ENCODE results near the gene DCTN3. TPM values are rescaled to one million over a fixed set of nuclear protein-coding genes. Genes with fewer than 3 reads are reported as not detected.
A peak's percentile ranks its signal among the peaks of the same experiment; 100 is the strongest.

Gene DCTN3
- total and polyA plus RNA-seq, 2 donors: 87.8 to 97.1 TPM

DNA sequence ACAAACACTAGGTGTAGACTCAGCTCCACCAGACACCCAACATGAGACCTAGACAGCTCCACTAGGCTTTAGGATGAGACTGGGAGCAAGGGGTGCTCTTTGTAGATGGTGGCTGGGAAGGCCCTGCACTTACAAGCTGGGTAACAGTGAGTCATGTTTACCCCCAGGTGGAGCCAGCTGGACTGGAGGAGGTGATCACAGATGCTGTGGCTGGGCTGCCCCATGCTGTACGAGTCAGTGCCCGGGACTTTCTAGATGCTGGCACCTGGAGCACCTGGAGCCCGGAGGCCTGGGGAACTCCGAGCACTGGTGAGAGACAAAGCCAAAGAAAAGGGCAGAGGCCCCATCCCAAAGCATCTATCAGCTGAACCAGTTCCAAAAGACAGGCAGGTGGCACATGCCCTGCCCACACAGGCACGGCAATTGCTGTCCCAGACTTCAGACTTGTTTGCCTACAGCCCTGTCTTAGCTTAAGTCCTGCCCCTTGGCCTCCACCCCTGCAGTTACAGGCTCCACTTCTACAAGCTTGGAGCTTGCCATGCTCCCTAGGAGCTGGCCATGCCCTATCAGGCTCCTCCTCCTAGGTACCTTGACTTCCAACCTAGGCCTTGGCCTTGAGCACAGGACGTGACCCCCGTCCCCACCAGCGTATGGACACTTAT, 39.4 kb upstream of the DCTN3 start:
- no peaks in the 10 kb centered on the region for H3K36me3 ChIP-seq (ENCODE audit: control insufficient read depth in 2 of 2, insufficient read depth in 2 of 2, low read length in 1 of 2)
- no peaks in the 10 kb centered on the region for H3K27me3 ChIP-seq (ENCODE audit: control insufficient read depth in 2 of 2, insufficient read depth in 1 of 2, low read length in 1 of 2)
- no peak overlapping the region for H3K27ac ChIP-seq (ENCODE audit: low read depth in 1 of 2, low read length in 1 of 2)
- WGBS: 95% methylated on average over 8 of the region's 8 CpGs
- no peaks in the 10 kb centered on the region for H3K9me3 ChIP-seq (ENCODE audit: control insufficient read depth in 2 of 2, insufficient read depth in 1 of 2, low read length in 1 of 2)
- DNase-seq (ENCODE audit: low read depth in 6 of 9, low spot score in 9 of 9): no peak
- no peak overlapping the region for H3K4me3 ChIP-seq (ENCODE audit: low read length in 2 of 2)
- peaks cover 12 to 24% of the 10 kb centered on the region in 2 donors for H3K4me1 ChIP-seq (ENCODE audit: control insufficient read depth in 2 of 2, insufficient read depth in 2 of 2, low read length in 2 of 2)

DNA sequence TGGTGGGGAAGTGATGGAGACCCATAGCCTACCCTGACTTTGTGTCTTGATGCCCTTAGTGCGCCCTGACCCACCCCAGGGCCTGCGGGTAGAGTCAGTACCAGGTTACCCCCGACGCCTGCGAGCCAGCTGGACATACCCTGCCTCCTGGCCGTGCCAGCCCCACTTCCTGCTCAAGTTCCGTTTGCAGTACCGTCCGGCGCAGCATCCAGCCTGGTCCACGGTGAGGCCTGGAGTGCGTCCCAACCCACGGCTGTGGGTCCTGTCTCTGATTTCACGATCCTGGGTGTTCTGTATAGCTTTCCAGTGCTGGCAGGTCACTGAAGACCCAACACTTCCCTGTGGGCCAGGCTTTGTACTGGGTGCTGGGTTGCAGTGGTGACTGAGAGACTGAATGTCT, 38.2 kb upstream of the DCTN3 start:
- no peaks in the 10 kb centered on the region for H3K27me3 ChIP-seq (ENCODE audit: control insufficient read depth in 2 of 2, insufficient read depth in 1 of 2, low read length in 1 of 2)
- 97% methylated on average over 14 of the region's 14 CpGs for WGBS
- peaks cover 6 to 14% of the 10 kb centered on the region in 2 donors for H3K4me1 ChIP-seq (ENCODE audit: control insufficient read depth in 2 of 2, insufficient read depth in 2 of 2, low read length in 2 of 2)
- no peak for DNase-seq (ENCODE audit: low read depth in 6 of 9, low spot score in 9 of 9)
- no peaks in the 10 kb centered on the region for H3K36me3 ChIP-seq (ENCODE audit: control insufficient read depth in 2 of 2, insufficient read depth in 2 of 2, low read length in 1 of 2)
- no peak overlapping the region for H3K27ac ChIP-seq (ENCODE audit: low read depth in 1 of 2, low read length in 1 of 2)
- no peaks in the 10 kb centered on the region for H3K9me3 ChIP-seq (ENCODE audit: control insufficient read depth in 2 of 2, insufficient read depth in 1 of 2, low read length in 1 of 2)
- H3K4me3 ChIP-seq (ENCODE audit: low read length in 2 of 2): no peak overlapping the region

DNA sequence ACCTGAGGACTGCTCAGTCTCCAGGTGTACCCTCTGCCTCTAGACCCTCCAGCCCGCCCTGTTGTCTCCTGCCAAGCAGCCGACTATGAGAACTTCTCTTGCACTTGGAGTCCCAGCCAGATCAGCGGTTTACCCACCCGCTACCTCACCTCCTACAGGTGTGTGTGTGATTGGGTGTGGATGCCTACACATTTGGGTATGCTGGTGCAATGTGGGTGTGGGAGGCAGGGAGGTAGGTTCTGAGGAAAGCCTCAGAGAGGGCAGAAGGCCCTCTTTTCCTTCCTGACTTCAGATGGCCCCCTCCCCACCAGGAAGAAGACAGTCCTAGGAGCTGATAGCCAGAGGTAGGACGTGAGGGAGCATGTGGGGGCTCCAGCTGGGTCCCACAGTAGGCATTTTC, 36.7 kb upstream of the DCTN3 start:
- peaks cover 0 to 13% of the 10 kb centered on the region in 2 donors for H3K4me1 ChIP-seq (ENCODE audit: control insufficient read depth in 2 of 2, insufficient read depth in 2 of 2, low read length in 2 of 2)
- H3K27ac ChIP-seq (ENCODE audit: low read depth in 1 of 2, low read length in 1 of 2): no peak overlapping the region
- H3K27me3 ChIP-seq (ENCODE audit: control insufficient read depth in 2 of 2, insufficient read depth in 1 of 2, low read length in 1 of 2): no peaks in the 10 kb centered on the region
- no peak for DNase-seq (ENCODE audit: low read depth in 6 of 9, low spot score in 9 of 9)
- WGBS: 96% methylated on average over 5 of the region's 5 CpGs
- no peak overlapping the region for H3K4me3 ChIP-seq (ENCODE audit: low read length in 2 of 2)
- no peaks in the 10 kb centered on the region for H3K36me3 ChIP-seq (ENCODE audit: control insufficient read depth in 2 of 2, insufficient read depth in 2 of 2, low read length in 1 of 2)
- no peaks in the 10 kb centered on the region for H3K9me3 ChIP-seq (ENCODE audit: control insufficient read depth in 2 of 2, insufficient read depth in 1 of 2, low read length in 1 of 2)

DNA sequence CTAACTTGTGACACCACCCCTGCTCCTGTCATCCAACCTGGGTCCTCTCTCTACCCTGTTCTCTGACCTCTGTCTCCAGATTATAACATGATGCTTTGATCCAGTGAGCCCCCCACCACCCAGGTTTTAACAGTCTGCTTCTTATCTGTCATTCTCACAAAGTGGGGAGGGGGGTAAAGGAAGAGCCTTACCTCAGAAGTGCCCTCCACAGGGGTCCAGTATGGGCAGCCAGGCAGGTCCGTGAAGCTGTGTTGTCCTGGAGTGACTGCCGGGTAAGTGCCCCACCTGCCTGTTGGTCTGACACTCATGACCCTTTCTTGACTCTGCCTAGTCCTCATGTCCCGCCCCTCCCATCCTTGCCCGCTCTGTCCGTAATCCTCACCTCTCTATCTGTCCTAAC, 35.1 kb upstream of the DCTN3 start:
- 97% methylated on average over 5 of the region's 5 CpGs for WGBS
- Histone ChIP-seq H3K4me1 (ENCODE audit: control insufficient read depth in 2 of 2, insufficient read depth in 2 of 2, low read length in 2 of 2) (peaks cover 0 to 24% of the 10 kb centered on the region in 2 donors), H3K9me3 (ENCODE audit: control insufficient read depth in 2 of 2, insufficient read depth in 1 of 2, low read length in 1 of 2) (no peaks in the 10 kb centered on the region), H3K4me3 (ENCODE audit: low read length in 2 of 2) (no peak overlapping the region), H3K36me3 (ENCODE audit: control insufficient read depth in 2 of 2, insufficient read depth in 2 of 2, low read length in 1 of 2) (peaks cover 0 to 10% of the 10 kb centered on the region in 2 donors), H3K27me3 (ENCODE audit: control insufficient read depth in 2 of 2, insufficient read depth in 1 of 2, low read length in 1 of 2) (no peaks in the 10 kb centered on the region), H3K27ac (ENCODE audit: low read depth in 1 of 2, low read length in 1 of 2) (no peak overlapping the region)
- DNase-seq (ENCODE audit: low read depth in 6 of 9, low spot score in 9 of 9): no peak

DNA sequence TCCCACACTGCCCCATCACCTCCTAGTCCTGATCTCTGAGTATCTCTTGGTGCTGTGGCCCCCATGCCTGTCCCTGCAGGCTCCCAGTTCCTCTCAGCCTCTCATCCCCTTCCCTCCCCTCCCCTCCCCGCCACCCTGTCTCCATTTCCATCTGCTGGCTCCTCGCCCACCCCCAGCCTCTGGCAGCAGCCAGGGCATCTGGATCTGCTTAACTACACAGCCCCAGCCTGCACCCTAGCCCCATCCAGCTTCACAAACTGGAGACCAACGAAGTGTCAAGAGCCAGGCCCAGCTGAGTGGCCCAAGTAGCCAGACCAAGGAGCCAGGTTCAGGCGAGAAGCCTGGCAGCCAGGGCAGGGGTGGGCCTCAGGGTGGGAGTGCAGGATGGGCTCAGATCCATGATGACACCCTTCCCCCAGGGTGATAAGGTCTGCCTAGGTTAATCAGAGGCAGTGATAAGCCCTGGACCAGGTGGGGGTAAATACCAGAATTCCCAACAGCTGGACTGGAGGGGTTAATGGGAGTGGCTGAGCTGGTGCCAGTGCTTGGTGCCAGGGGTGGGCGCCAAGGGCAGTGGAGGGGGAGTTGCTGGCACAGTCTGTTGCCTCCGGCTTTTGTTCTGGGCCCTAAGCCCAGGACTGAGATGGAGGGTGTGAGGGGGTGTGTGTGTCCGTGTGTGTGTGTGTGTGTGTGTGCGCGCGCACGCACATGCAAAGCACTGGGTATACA, 34.2 kb upstream of the DCTN3 start:
- H3K27me3 ChIP-seq (ENCODE audit: control insufficient read depth in 2 of 2, insufficient read depth in 1 of 2, low read length in 1 of 2): no peaks in the 10 kb centered on the region
- H3K27ac ChIP-seq (ENCODE audit: low read depth in 1 of 2, low read length in 1 of 2): no peak overlapping the region
- no peak for DNase-seq (ENCODE audit: low read depth in 6 of 9, low spot score in 9 of 9)
- no peak overlapping the region for H3K4me3 ChIP-seq (ENCODE audit: low read length in 2 of 2)
- 88% methylated on average over 11 of the region's 11 CpGs for WGBS
- H3K4me1 ChIP-seq (ENCODE audit: control insufficient read depth in 2 of 2, insufficient read depth in 2 of 2, low read length in 2 of 2): peaks cover 0 to 24% of the 10 kb centered on the region in 2 donors
- peaks cover 2 to 19% of the 10 kb centered on the region in 2 donors for H3K36me3 ChIP-seq (ENCODE audit: control insufficient read depth in 2 of 2, insufficient read depth in 2 of 2, low read length in 1 of 2)
- H3K9me3 ChIP-seq (ENCODE audit: control insufficient read depth in 2 of 2, insufficient read depth in 1 of 2, low read length in 1 of 2): no peaks in the 10 kb centered on the region

DNA sequence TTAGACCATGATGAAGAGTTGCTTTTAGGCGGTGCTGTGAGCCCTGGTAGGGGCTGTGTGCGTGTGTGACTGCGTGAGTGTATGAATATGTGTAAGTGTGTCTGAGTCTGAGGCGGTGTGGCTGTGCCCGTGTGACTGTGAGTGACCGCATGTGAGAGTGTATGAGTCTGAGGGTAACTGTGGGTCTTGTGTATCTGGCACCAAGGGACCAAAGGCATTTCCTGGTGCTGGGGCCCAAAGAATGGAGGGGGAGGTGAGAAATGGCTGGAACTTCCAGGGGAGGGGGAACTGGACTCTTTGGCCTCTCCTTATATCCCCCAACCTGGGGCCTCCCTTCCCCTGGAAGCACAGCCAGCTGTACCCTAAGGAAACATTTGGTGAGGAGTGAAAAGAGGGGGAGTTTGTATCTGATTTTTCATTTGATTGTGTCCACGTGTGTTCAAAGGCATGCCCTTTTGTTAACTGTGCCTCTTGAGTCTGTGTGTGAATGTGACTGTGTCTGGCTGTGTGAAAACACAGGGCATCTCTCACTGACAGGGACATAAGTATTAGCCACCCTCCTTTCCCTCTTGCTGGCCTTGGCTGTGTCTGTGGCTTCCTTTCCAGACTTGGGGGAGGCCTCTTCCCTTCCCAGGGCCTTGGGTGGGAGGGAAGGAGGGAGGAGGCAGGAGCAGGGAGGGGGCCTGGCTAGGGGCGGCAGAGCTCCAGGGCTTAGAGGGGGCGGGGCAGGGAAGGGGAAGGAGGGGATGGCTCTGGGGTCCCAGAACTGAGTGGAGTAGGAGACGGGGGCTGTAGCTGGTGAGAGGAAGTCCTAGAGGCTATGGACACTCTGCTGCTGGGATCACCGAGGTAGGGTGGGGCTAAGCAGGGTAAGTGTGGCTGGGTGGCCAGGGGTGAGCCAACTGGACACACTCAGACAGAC, 33.1 kb upstream of the DCTN3 start:
- Histone ChIP-seq H3K4me1 (ENCODE audit: control insufficient read depth in 2 of 2, insufficient read depth in 2 of 2, low read length in 2 of 2) (peaks cover 0 to 24% of the 10 kb centered on the region in 2 donors), H3K36me3 (ENCODE audit: control insufficient read depth in 2 of 2, insufficient read depth in 2 of 2, low read length in 1 of 2) (peaks cover 12 to 29% of the 10 kb centered on the region in 2 donors), H3K27me3 (ENCODE audit: control insufficient read depth in 2 of 2, insufficient read depth in 1 of 2, low read length in 1 of 2) (no peaks in the 10 kb centered on the region), H3K27ac (ENCODE audit: low read depth in 1 of 2, low read length in 1 of 2) (no peak overlapping the region), H3K4me3 (ENCODE audit: low read length in 2 of 2) (no peak overlapping the region), H3K9me3 (ENCODE audit: control insufficient read depth in 2 of 2, insufficient read depth in 1 of 2, low read length in 1 of 2) (no peaks in the 10 kb centered on the region)
- DNase-seq (ENCODE audit: low read depth in 6 of 9, low spot score in 9 of 9): no peak
- WGBS: 79% methylated on average over 11 of the region's 11 CpGs

DNA sequence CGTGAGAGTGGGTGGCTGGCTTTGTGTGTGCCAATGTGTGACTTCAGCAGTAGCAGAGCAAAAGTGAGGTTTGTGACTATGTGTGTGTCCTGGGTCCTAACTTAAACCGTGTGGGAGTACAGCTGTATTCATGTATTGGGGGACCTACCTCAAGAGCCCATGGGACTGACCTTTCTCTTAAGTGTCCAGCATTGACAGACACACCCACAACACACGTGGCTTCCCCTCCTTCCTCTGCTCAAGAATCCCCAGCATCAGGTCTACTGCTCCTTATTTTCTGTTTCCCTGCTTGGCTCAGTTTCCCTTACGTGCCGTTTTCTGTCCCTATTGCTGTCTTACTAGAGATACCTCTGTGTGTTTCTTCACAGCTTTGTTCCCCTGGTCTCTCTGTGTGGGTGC, 32.3 kb upstream of the DCTN3 start:
- no peaks in the 10 kb centered on the region for H3K27me3 ChIP-seq (ENCODE audit: control insufficient read depth in 2 of 2, insufficient read depth in 1 of 2, low read length in 1 of 2)
- H3K27ac ChIP-seq (ENCODE audit: low read depth in 1 of 2, low read length in 1 of 2): no peak overlapping the region
- WGBS: 86% methylated on average over 5 of the region's 5 CpGs
- H3K9me3 ChIP-seq (ENCODE audit: control insufficient read depth in 2 of 2, insufficient read depth in 1 of 2, low read length in 1 of 2): no peaks in the 10 kb centered on the region
- peaks cover 2 to 31% of the 10 kb centered on the region in 2 donors for H3K4me1 ChIP-seq (ENCODE audit: control insufficient read depth in 2 of 2, insufficient read depth in 2 of 2, low read length in 2 of 2)
- peaks cover 14 to 35% of the 10 kb centered on the region in 2 donors for H3K36me3 ChIP-seq (ENCODE audit: control insufficient read depth in 2 of 2, insufficient read depth in 2 of 2, low read length in 1 of 2)
- H3K4me3 ChIP-seq (ENCODE audit: low read length in 2 of 2): no peak overlapping the region
- DNase-seq (ENCODE audit: low read depth in 6 of 9, low spot score in 9 of 9): no peak

DNA sequence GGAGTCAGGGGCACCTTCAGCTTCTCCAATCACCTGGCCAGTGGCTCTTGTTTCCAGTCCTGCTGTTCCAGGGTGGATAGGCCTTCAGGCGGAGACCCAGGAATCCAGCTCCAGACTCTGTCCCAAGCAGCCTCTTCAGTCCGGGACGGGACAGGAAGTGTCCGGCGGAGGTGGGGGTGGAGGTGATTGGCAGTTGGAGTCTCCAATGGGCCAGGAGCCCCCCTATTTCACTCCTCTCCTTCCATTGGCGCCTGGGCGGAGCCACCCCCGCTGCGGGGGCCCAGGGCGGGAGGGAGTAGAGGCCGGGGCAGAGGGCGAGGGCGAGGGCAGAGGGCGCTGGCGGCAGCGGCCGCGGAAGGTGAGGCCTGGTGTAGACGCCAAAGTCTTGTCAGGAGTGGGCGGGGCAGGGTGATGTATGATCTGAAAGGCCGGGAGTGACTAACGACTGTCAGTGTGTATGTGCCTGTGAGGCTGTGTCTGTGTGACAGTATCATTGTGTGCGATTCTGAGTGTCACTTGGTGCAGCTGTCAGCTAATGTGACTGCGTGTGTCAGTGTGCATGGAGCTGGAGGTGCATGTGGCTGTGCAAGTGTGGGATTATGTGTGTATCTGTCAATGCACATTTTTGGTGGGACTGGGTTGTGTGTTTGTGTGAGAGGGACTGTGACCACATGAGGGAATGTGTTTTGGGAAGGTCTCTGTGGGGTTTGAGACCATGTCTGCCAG, 31.7 kb upstream of the DCTN3 start, which contains the start of gene IL11RA:
Gene IL11RA, plus strand, starts transcription at position 310 of the 726 bp plus-strand sequence. CDS start 3,033 bp downstream, outside the sequence.
- no peaks in the 10 kb centered on the region for H3K9me3 ChIP-seq (ENCODE audit: control insufficient read depth in 2 of 2, insufficient read depth in 1 of 2, low read length in 1 of 2)
- H3K36me3 ChIP-seq (ENCODE audit: control insufficient read depth in 2 of 2, insufficient read depth in 2 of 2, low read length in 1 of 2): peaks cover 14 to 35% of the 10 kb centered on the region in 2 donors
- H3K27me3 ChIP-seq (ENCODE audit: control insufficient read depth in 2 of 2, insufficient read depth in 1 of 2, low read length in 1 of 2): no peaks in the 10 kb centered on the region
- peaks cover 6 to 37% of the 10 kb centered on the region in 2 donors for H3K4me1 ChIP-seq (ENCODE audit: control insufficient read depth in 2 of 2, insufficient read depth in 2 of 2, low read length in 2 of 2)
- no peak within 1 kb of the TSS for H3K4me3 ChIP-seq (ENCODE audit: low read length in 2 of 2)
- H3K27ac ChIP-seq (ENCODE audit: low read depth in 1 of 2, low read length in 1 of 2): peak within 1 kb of the TSS in 1 of 2 donors; percentile 17
- DNase-seq (ENCODE audit: low read depth in 6 of 9, low spot score in 9 of 9): peak in 1 of 9 donors; percentile 41
- WGBS: 57% methylated on average over 24 of the region's 24 CpGs
